Naive B cell (primary cell): ENCODE measurements around the gene SCN4A. TPM values are rescaled to one million over a fixed set of nuclear protein-coding genes. Genes with fewer than 3 reads are reported as not detected.

ENCODE experiments used
- ATAC-seq, 2 donors: fragments of 150-1000 bp; cut with Tn5 transposase; 2 replicates each; pipeline ENCODE4 v1.10.0; 2021; ENCODE audit warnings: low read depth in 2 of 2, mild to moderate bottlenecking in 2 of 2, moderate library complexity in 2 of 2
- DNase-seq: peaks from one replicate; pipeline ENCODE4 v3.0.0; 2022
- H3K27ac Mint-ChIP-seq, 6 donors: one replicate each; pipeline ENCODE4 v1.8.0; 2020 to 2022; ENCODE audit warnings: mild to moderate bottlenecking in 6 of 6, mixed read lengths in 6 of 6, moderate library complexity in 5 of 6, inconsistent platforms in 2 of 6
- H3K27me3 Mint-ChIP-seq, 3 donors: one replicate each; pipeline ENCODE4 v1.8.0; 2021 to 2022; ENCODE audit warnings: mixed read lengths in 3 of 3, mild to moderate bottlenecking in 1 of 3
- H3K36me3 Mint-ChIP-seq, 2 donors: one replicate each; pipeline ENCODE4 v1.8.0; 2020 to 2022; ENCODE audit warnings: mixed read lengths in 2 of 2, inconsistent platforms in 1 of 2, mild to moderate bottlenecking in 1 of 2
- H3K4me1 Mint-ChIP-seq, 3 donors: one replicate each; pipeline ENCODE4 v1.8.0; 2020 to 2022; ENCODE audit warnings: mixed read lengths in 3 of 3, inconsistent platforms in 1 of 3, mild to moderate bottlenecking in 1 of 3, moderate library complexity in 1 of 3
- H3K4me3 Mint-ChIP-seq, 8 donors: one replicate each; pipeline ENCODE4 v1.8.0; 2020 to 2022; ENCODE audit warnings: mild to moderate bottlenecking in 8 of 8, mixed read lengths in 8 of 8, moderate library complexity in 8 of 8, inconsistent platforms in 2 of 8
- H3K9me3 Mint-ChIP-seq, 7 donors: one replicate each; pipeline ENCODE4 v1.8.0; 2020 to 2022; ENCODE audit warnings: mixed read lengths in 7 of 7, mild to moderate bottlenecking in 5 of 7, inconsistent platforms in 2 of 7, moderate library complexity in 1 of 7
- polyA plus RNA-seq, 6 donors: library from polyadenylated mRNA; unstranded; fragments of 300-500 nt; fragmentation: Illumina TruSeq; gene quantifications; one replicate each; pipeline ENCODE4 v1.2.3, GENCODE V29; 2021; ENCODE audit warnings: low read depth in 6 of 6

The SCN4A gene
- polyA plus RNA-seq, 6 donors from 2014 or later = 0.89 to 1.4 (median 1.1) TPM; not detected in 1

GRCh38 chr17:64006361-64007088 lies 33.8 kb upstream of the SCN4A start:
- Mint-ChIP-seq H3K9me3 (no peaks in the 10 kb centered on the region), H3K27ac (peak overlapping the region in 4 of 6 donors; percentile 42 to 72 (median 52)), H3K36me3 (peaks cover 0 to 6% of the 10 kb centered on the region in 2 donors), H3K4me3 (peak overlapping the region in 1 of 8 donors; percentile 69), H3K4me1 (peaks cover 36 to 65% (median 56%) of the 10 kb centered on the region in 3 donors), H3K27me3 (no peaks in the 10 kb centered on the region)
- ATAC-seq (no peak), DNase-seq (no peak)

DNA sequence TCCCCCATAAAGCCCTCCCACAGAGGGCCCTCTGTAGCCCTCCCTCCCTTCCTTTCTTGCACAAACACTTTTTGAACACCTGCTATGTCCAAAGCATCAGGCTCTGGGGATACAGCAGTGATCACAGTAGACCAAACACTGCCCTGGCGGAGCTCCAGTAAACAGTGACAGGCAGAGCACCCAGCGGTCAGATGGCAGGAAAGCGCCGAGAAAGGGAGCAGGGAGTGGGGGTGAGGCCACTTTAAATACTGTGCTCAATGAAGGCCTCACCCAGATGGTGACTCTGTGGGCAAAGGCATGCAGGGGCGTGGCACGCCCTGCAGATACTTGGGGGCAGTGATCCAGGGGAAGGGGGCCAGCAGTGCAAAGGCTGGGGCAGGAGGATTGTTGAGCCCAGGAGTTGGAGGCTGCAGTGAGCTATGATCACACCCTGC lies 33.0 kb upstream of the SCN4A start:
- DNase-seq (no peak), ATAC-seq (no peak)
- peaks cover 0 to 6% of the 10 kb centered on the region in 2 donors for H3K36me3 Mint-ChIP-seq
- H3K9me3 Mint-ChIP-seq = no peaks in the 10 kb centered on the region
- peaks cover 34 to 57% (median 48%) of the 10 kb centered on the region in 3 donors for H3K4me1 Mint-ChIP-seq
- no peaks in the 10 kb centered on the region for H3K27me3 Mint-ChIP-seq
- H3K4me3 Mint-ChIP-seq = peak overlapping the region in 2 of 8 donors; percentile 47 to 51
- H3K27ac Mint-ChIP-seq = peak overlapping the region in 4 of 6 donors; percentile 26 to 87 (median 74)

GRCh38 chr17:64004903-64005733 lies 32.4 kb upstream of the SCN4A start:
- Mint-ChIP-seq H3K27me3 (no peaks in the 10 kb centered on the region), H3K9me3 (no peaks in the 10 kb centered on the region), H3K4me1 (peaks cover 31 to 53% (median 46%) of the 10 kb centered on the region in 3 donors), H3K36me3 (peaks cover 0 to 6% of the 10 kb centered on the region in 2 donors), H3K4me3 (no peak overlapping the region), H3K27ac (peak overlapping the region in 5 of 6 donors; percentile 52 to 89 (median 85))
- ATAC-seq (no peak), DNase-seq (no peak)

DNA sequence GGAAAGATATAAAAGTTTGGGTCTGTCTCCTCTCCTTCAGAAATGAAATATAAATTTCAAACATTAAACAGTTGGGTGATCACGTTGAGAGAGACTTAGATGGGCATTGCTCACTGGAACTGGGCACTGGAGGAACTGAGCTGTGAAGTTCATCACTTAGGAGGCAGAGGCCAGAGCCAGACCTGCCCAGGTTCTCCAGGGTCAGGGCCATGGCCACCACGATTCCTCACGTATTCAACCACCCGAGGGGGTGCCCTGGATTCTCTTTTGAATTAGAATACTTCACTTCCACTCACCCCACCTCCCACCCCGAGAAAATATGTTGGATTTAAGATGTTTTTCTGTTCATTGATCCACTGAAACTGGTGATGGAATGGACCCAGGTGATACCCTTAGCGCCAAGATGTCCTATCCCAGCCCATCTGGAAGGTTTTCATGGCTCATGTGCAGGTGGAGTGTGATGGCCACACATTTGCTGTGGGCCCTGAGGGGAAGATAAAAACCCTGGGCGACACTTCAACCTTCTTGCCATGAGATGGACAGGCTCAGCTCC lies 31.6 kb upstream of the SCN4A start:
- H3K27ac Mint-ChIP-seq = peak overlapping the region in 2 of 6 donors; percentile 31 to 57
- H3K4me1 Mint-ChIP-seq = peaks cover 28 to 53% (median 45%) of the 10 kb centered on the region in 3 donors
- peak overlapping the region in 1 of 8 donors; percentile 65 for H3K4me3 Mint-ChIP-seq
- H3K36me3 Mint-ChIP-seq = peaks cover 0 to 6% of the 10 kb centered on the region in 2 donors
- no peak for DNase-seq
- ATAC-seq = no peak
- H3K27me3 Mint-ChIP-seq = no peaks in the 10 kb centered on the region
- H3K9me3 Mint-ChIP-seq = no peaks in the 10 kb centered on the region

DNA sequence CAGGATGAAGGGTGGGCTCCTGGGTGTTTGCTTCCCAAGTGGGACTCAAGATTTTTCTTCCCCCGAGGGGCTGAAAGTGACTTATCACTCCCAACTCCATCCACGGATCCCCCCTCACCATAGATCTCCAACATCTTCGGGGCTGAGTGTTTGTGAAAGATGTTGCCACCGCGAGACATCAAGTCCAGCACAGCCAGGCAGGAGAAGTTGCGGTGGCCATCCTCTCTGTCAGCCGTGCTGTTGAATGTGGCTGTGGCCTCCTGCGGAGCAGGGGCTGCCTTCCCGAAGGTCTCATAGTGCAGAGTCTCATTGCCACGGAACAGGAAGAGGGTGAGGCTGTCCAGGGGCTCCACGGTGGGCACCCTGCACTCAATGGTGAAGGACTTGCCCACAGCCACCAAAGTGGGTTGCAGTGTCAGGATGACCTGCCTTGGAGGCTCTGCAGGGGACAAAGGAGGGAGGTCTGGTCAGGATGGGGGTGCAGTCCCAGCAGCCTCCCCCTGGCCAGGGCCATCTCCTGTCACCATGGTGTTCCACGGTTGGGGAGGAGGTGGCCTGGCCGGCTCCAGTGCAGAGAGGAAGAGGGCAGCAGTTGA lies 30.9 kb upstream of the SCN4A start:
- H3K9me3 Mint-ChIP-seq = no peaks in the 10 kb centered on the region
- peaks cover 0 to 6% of the 10 kb centered on the region in 2 donors for H3K36me3 Mint-ChIP-seq
- no peaks in the 10 kb centered on the region for H3K27me3 Mint-ChIP-seq
- H3K27ac Mint-ChIP-seq = peak overlapping the region in 3 of 6 donors; percentile 26 to 91 (median 43)
- no peak for DNase-seq
- peaks cover 29 to 53% (median 45%) of the 10 kb centered on the region in 3 donors for H3K4me1 Mint-ChIP-seq
- H3K4me3 Mint-ChIP-seq = peak overlapping the region in 2 of 8 donors; percentile 25 to 65
- no peak for ATAC-seq

GRCh38 chr17:64002658-64003525 lies 30.2 kb upstream of the SCN4A start:
- H3K9me3 Mint-ChIP-seq = no peaks in the 10 kb centered on the region
- H3K27me3 Mint-ChIP-seq = no peaks in the 10 kb centered on the region
- H3K36me3 Mint-ChIP-seq = peaks cover 0 to 6% of the 10 kb centered on the region in 2 donors
- ATAC-seq = no peak
- no peak overlapping the region for H3K4me3 Mint-ChIP-seq
- peaks cover 29 to 47% (median 45%) of the 10 kb centered on the region in 3 donors for H3K4me1 Mint-ChIP-seq
- H3K27ac Mint-ChIP-seq = no peak overlapping the region
- no peak for DNase-seq

GRCh38 chr17:64001763-64002529 lies 29.2 kb upstream of the SCN4A start:
- H3K4me1 Mint-ChIP-seq = peaks cover 37 to 46% (median 38%) of the 10 kb centered on the region in 3 donors
- no peaks in the 10 kb centered on the region for H3K27me3 Mint-ChIP-seq
- no peaks in the 10 kb centered on the region for H3K9me3 Mint-ChIP-seq
- no peak for ATAC-seq
- H3K27ac Mint-ChIP-seq = no peak overlapping the region
- no peak for DNase-seq
- H3K36me3 Mint-ChIP-seq = peaks cover 0 to 6% of the 10 kb centered on the region in 2 donors
- no peak overlapping the region for H3K4me3 Mint-ChIP-seq

- H3K4me1 Mint-ChIP-seq = peaks cover 30 to 40% (median 40%) of the 10 kb centered on the region in 3 donors
- no peaks in the 10 kb centered on the region for H3K27me3 Mint-ChIP-seq
- ATAC-seq = no peak
- H3K27ac Mint-ChIP-seq = peak overlapping the region in 1 of 6 donors; percentile 59
- peaks cover 0 to 6% of the 10 kb centered on the region in 2 donors for H3K36me3 Mint-ChIP-seq
- no peak overlapping the region for H3K4me3 Mint-ChIP-seq
- DNase-seq = no peak
- no peaks in the 10 kb centered on the region for H3K9me3 Mint-ChIP-seq
Measured at GRCh38 chr17:64001091-64001579, 28.4 kb upstream of the SCN4A start.

DNA sequence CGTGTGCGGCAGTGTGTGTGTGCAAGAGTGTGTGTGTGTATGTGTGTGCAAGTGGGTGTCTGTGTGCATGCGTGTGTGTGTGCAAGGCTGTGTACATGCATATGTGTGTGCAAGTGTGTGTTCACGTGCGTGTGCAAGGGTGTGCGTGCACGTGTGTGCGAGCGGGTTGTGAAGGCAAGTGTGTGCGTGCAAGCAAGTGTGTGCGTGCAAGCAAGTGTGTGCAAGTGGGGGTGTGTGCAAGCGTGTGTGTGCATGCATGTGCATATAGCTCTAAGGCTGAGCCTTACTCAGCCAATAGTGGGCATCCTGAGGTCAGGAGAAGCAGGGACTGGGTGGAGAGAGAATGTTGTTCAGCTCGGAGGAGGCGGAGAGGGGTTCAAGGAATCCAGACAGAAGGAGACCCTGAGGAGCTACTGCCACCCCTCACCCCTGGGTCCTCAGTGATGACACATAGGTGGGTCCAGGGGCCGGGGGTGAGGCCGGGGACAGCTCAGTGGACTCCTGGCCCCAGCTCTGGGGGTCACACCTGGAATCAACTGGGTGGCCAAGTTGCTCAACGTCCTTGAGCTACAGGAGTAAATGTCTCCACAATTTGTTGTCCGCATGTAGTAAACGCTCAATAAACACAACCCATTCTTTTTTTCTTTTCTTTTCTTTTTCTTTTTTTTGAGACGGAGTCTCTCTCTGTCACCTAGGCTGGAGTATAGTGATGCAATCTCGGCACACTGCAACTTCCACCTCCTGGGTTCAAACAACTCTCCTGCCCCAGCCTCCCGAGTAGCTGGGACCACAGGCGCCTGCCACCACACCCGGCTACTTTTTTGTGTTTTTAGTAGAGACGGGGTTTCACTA lies 27.2 kb upstream of the SCN4A start:
- H3K9me3 Mint-ChIP-seq = no peaks in the 10 kb centered on the region
- no peaks in the 10 kb centered on the region for H3K36me3 Mint-ChIP-seq
- peak overlapping the region in 3 of 6 donors; percentile 59 to 93 (median 69) for H3K27ac Mint-ChIP-seq
- ATAC-seq (no peak), DNase-seq (no peak)
- H3K4me3 Mint-ChIP-seq = peak overlapping the region; percentile 14 to 85 (median 70)
- H3K27me3 Mint-ChIP-seq = no peaks in the 10 kb centered on the region
- peaks cover 22 to 33% (median 33%) of the 10 kb centered on the region in 3 donors for H3K4me1 Mint-ChIP-seq

- H3K4me3 Mint-ChIP-seq = peak overlapping the region; percentile 54 to 91 (median 83)
- no peaks in the 10 kb centered on the region for H3K9me3 Mint-ChIP-seq
- H3K4me1 Mint-ChIP-seq = peaks cover 20 to 34% (median 34%) of the 10 kb centered on the region in 3 donors
- no peaks in the 10 kb centered on the region for H3K36me3 Mint-ChIP-seq
- no peaks in the 10 kb centered on the region for H3K27me3 Mint-ChIP-seq
- peak overlapping the region in 5 of 6 donors; percentile 24 to 93 (median 60) for H3K27ac Mint-ChIP-seq
- DNase-seq (no peak), ATAC-seq (peak; percentile 54 to 56)
Measured at GRCh38 chr17:63998721-63999679, 26.3 kb upstream of the SCN4A start.
